Brain microvascular endothelial cell (primary cell): Measurements from ENCODE around the gene JCHAIN.

Experiments used
- DNase-seq: peaks from one replicate; pipeline ENCODE4 v3.0.0-alpha.2; 2020
- H3K27ac ChIP-seq: fragments of 250-450 bp; sonication (Bioruptor Pico); 2 replicates; pipeline ENCODE4 v1.5.1; 2020; ENCODE audit warnings: mild to moderate bottlenecking, moderate library complexity
- H3K27me3 ChIP-seq: fragments of 250-450 bp; sonication (Bioruptor Pico); replicated peaks from 2 replicates; pipeline ENCODE4 v1.5.1; 2020; ENCODE audit warnings: mild to moderate bottlenecking
- H3K36me3 ChIP-seq: fragments of 250-450 bp; sonication (Bioruptor Pico); replicated peaks from 2 replicates; pipeline ENCODE4 v1.5.1; 2020; ENCODE audit warnings: mild to moderate bottlenecking
- H3K4me3 ChIP-seq: 2 replicates; pipeline ENCODE4 v1.5.1; 2011; ENCODE audit warnings: low read depth, mild to moderate bottlenecking, control low read depth, low read length, moderate library complexity
- in situ Hi-C: cut with HindIII; loops from 2 replicates; pipeline ENCODE4 v1.10.0; 2017; ENCODE audit warnings: low sequenced_read_pairs, low pct_ligation_motif_present
- TF ChIP-seq, protein P1 (sequence below): IDR thresholded peaks from 2 replicates; pipeline ENCODE4 v1.5.1; 2011; ENCODE audit warnings: low read depth, mild to moderate bottlenecking, moderate library complexity, low read length, control low read depth, inconsistent platforms; ENCODE audit errors: missing control alignments

Gene JCHAIN

DNA sequence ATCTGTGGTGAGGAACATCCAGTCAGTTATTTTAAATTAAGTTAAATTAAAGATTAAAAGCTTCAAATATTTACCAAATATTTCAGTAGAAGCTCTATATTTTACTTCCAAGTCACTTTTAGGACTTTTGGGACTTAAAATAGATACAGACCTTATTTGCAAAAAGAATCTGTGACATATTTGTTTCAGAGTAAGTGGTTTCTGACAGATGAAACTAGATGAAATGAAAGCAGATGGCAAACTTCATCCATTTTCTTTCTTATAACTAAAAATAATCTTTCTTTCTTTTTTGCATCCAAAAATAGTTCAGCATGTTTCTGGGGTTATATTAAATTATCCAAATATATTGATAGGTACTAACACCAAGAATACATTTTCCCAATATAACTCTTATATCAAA is 15.4 kb upstream of the JCHAIN start:
- TF ChIP-seq, protein P1, sequence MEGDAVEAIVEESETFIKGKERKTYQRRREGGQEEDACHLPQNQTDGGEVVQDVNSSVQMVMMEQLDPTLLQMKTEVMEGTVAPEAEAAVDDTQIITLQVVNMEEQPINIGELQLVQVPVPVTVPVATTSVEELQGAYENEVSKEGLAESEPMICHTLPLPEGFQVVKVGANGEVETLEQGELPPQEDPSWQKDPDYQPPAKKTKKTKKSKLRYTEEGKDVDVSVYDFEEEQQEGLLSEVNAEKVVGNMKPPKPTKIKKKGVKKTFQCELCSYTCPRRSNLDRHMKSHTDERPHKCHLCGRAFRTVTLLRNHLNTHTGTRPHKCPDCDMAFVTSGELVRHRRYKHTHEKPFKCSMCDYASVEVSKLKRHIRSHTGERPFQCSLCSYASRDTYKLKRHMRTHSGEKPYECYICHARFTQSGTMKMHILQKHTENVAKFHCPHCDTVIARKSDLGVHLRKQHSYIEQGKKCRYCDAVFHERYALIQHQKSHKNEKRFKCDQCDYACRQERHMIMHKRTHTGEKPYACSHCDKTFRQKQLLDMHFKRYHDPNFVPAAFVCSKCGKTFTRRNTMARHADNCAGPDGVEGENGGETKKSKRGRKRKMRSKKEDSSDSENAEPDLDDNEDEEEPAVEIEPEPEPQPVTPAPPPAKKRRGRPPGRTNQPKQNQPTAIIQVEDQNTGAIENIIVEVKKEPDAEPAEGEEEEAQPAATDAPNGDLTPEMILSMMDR = no peak
- Histone ChIP-seq H3K4me3 (no peak overlapping the region), H3K36me3 (no peaks in the 10 kb centered on the region), H3K27ac (no peak overlapping the region), H3K27me3 (no peaks in the 10 kb centered on the region)
- no peak for DNase-seq
- in situ Hi-C loops = no loop called here

- H3K27me3 ChIP-seq = no peaks in the 10 kb centered on the region
- H3K4me3 ChIP-seq = no peak overlapping the region
- TF ChIP-seq, protein P1 = no peak
- DNase-seq = no peak
- in situ Hi-C loops = no loop called here
- H3K27ac ChIP-seq = no peak overlapping the region
- H3K36me3 ChIP-seq = no peaks in the 10 kb centered on the region
Measured at GRCh38 chr4:70680934-70681333, 14.6 kb upstream of the JCHAIN start.

GRCh38 chr4:70678383-70678999 is 12.2 kb upstream of the JCHAIN start:
- Histone ChIP-seq H3K27ac (no peak overlapping the region), H3K36me3 (no peaks in the 10 kb centered on the region)
- DNase-seq = no peak

GRCh38 chr4:70676554-70677090 is 10.3 kb upstream of the JCHAIN start:
- no peak for DNase-seq
- Histone ChIP-seq H3K36me3 (no peaks in the 10 kb centered on the region), H3K27me3 (no peaks in the 10 kb centered on the region), H3K4me3 (no peak overlapping the region), H3K27ac (no peak overlapping the region)
- in situ Hi-C loops = no loop called here
- TF ChIP-seq, protein P1 = no peak

More at GRCh38 chr4:70678383-70678999, 12.2 kb upstream of the JCHAIN start:
- TF ChIP-seq, protein P1 = no peak
- in situ Hi-C loops = no loop called here
- Histone ChIP-seq H3K4me3 (no peak overlapping the region), H3K27me3 (no peaks in the 10 kb centered on the region)

- in situ Hi-C loops = no loop called here
- no peak overlapping the region for H3K27ac ChIP-seq
- DNase-seq = no peak
- no peak overlapping the region for H3K4me3 ChIP-seq
- TF ChIP-seq, protein P1 = no peak
- no peaks in the 10 kb centered on the region for H3K27me3 ChIP-seq
- H3K36me3 ChIP-seq = no peaks in the 10 kb centered on the region
Measured at GRCh38 chr4:70674731-70675130, 8.4 kb upstream of the JCHAIN start.

GRCh38 chr4:70674191-70674590 is 7.9 kb upstream of the JCHAIN start:
- in situ Hi-C loops = no loop called here
- Histone ChIP-seq H3K4me3 (no peak overlapping the region), H3K27me3 (no peaks in the 10 kb centered on the region), H3K36me3 (no peaks in the 10 kb centered on the region), H3K27ac (no peak overlapping the region)
- no peak for DNase-seq
- TF ChIP-seq, protein P1 = no peak
